Stimulated activated naive CD8-positive, alpha-beta T cell treated with anti-CD3 and anti-CD28 coated beads, Interleukin-15, amount 100 ng/mL, for 72 hours (primary cell): ENCODE measurements around the gene TEC.
A peak's percentile ranks its signal among the peaks of the same experiment; 100 is the strongest.
"Not testable (repeated sequence)": the region's sequence is repeated elsewhere in the genome, so short reads cannot be mapped to it uniquely, and the experiment has no call there.

ENCODE experiments used
- ATAC-seq: fragments of 150-1000 bp; cut with Tn5 transposase; 2 replicates; pipeline ENCODE4 v1.10.0; 2021; ENCODE audit warnings: mild to moderate bottlenecking, moderate library complexity
- DNase-seq, 2 donors: peaks; one replicate each; pipeline ENCODE4 v3.0.0; 2021 to 2022
- H3K27ac Mint-ChIP-seq, 2 donors: one replicate each; pipeline ENCODE4 v1.8.0; 2022; ENCODE audit warnings: mild to moderate bottlenecking in 2 of 2, mixed read lengths in 2 of 2, moderate library complexity in 2 of 2
- H3K27me3 Mint-ChIP-seq: one replicate; pipeline ENCODE4 v1.8.0; 2022; ENCODE audit warnings: mixed read lengths
- H3K4me1 Mint-ChIP-seq: one replicate; pipeline ENCODE4 v1.8.0; 2022; ENCODE audit warnings: mild to moderate bottlenecking, mixed read lengths
- H3K4me3 Mint-ChIP-seq, 2 donors: one replicate each; pipeline ENCODE4 v1.8.0; 2022; ENCODE audit warnings: mild to moderate bottlenecking in 2 of 2, mixed read lengths in 2 of 2, moderate library complexity in 1 of 2
- H3K9me3 Mint-ChIP-seq, 2 donors: one replicate each; pipeline ENCODE4 v1.8.0; 2022; ENCODE audit warnings: mixed read lengths in 2 of 2

Gene TEC

GRCh38 chr4:48285640-48286039 is 16.0 kb upstream of the TEC start:
- DNase-seq, H3K27ac Mint-ChIP-seq, H3K4me1 Mint-ChIP-seq, H3K4me3 Mint-ChIP-seq, ATAC-seq: not testable (repeated sequence)
- peaks cover 21 to 46% of the 10 kb centered on the region in 2 donors for H3K9me3 Mint-ChIP-seq
- H3K27me3 Mint-ChIP-seq, result peaks cover 29% of the 10 kb centered on the region

- H3K9me3 Mint-ChIP-seq, result peaks cover 0 to 4% of the 10 kb centered on the region in 2 donors
- peaks cover 11% of the 10 kb centered on the region for H3K27me3 Mint-ChIP-seq
- ATAC-seq (no peak), DNase-seq (no peak)
- H3K4me1 Mint-ChIP-seq, result peaks cover 24% of the 10 kb centered on the region
- H3K4me3 Mint-ChIP-seq, result no peak overlapping the region
- H3K27ac Mint-ChIP-seq, result no peak overlapping the region
Measured at GRCh38 chr4:48275686-48276085, 6.0 kb upstream of the TEC start.

GRCh38 chr4:48275247-48275646 is 5.6 kb upstream of the TEC start:
- no peak overlapping the region for H3K27ac Mint-ChIP-seq
- no peak overlapping the region for H3K4me3 Mint-ChIP-seq

GRCh38 chr4:48271626-48272025 is 2.0 kb upstream of the TEC start:
- no peak overlapping the region for H3K27ac Mint-ChIP-seq
- no peak overlapping the region for H3K4me3 Mint-ChIP-seq
- no peaks in the 10 kb centered on the region for H3K9me3 Mint-ChIP-seq
- no peak for ATAC-seq
- H3K4me1 Mint-ChIP-seq, result peaks cover 40% of the 10 kb centered on the region
- no peaks in the 10 kb centered on the region for H3K27me3 Mint-ChIP-seq
- DNase-seq, result no peak

More at GRCh38 chr4:48275247-48275646, 5.6 kb upstream of the TEC start:
- DNase-seq (no peak), ATAC-seq (peak; percentile 55)
- Mint-ChIP-seq H3K4me1 (peaks cover 29% of the 10 kb centered on the region), H3K27me3 (peaks cover 7% of the 10 kb centered on the region), H3K9me3 (peaks cover 0 to under 1% of the 10 kb centered on the region in 2 donors)

GRCh38 chr4:48270951-48271473 is 1.4 kb upstream of the TEC start:
- Mint-ChIP-seq H3K9me3 (no peaks in the 10 kb centered on the region), H3K4me1 (peaks cover 35% of the 10 kb centered on the region), H3K27me3 (no peaks in the 10 kb centered on the region), H3K27ac (no peak overlapping the region), H3K4me3 (peak overlapping the region in 1 of 2 donors; percentile 90)
- no peak for ATAC-seq
- no peak for DNase-seq

GRCh38 chr4:48270523-48270897 is 872 bp upstream of the TEC start:
- Mint-ChIP-seq H3K4me1 (peaks cover 35% of the 10 kb centered on the region), H3K27ac (no peak overlapping the region), H3K27me3 (no peaks in the 10 kb centered on the region), H3K9me3 (no peaks in the 10 kb centered on the region), H3K4me3 (peak overlapping the region; percentile 90 to 98)
- no peak for DNase-seq
- ATAC-seq, result no peak

GRCh38 chr4:48269861-48270522 is 354 bp upstream of the TEC start:
- peak; percentile 94 for ATAC-seq
- Mint-ChIP-seq H3K4me3 (peak overlapping the region; percentile 90 to 98), H3K4me1 (peaks cover 35% of the 10 kb centered on the region), H3K27ac (peak overlapping the region in 1 of 2 donors; percentile 76), H3K27me3 (no peaks in the 10 kb centered on the region), H3K9me3 (no peaks in the 10 kb centered on the region)
- peak; percentile 86 to 87 for DNase-seq

GRCh38 chr4:48267574-48267973 is 2.1 kb downstream of the TEC start:
- no peak overlapping the region for H3K27ac Mint-ChIP-seq
- H3K9me3 Mint-ChIP-seq, result no peaks in the 10 kb centered on the region
- no peak for DNase-seq
- ATAC-seq, result no peak
- H3K4me1 Mint-ChIP-seq, result peaks cover 30% of the 10 kb centered on the region
- no peak overlapping the region for H3K4me3 Mint-ChIP-seq
- no peaks in the 10 kb centered on the region for H3K27me3 Mint-ChIP-seq

GRCh38 chr4:48266781-48267180 is 2.9 kb downstream of the TEC start:
- H3K9me3 Mint-ChIP-seq, result no peaks in the 10 kb centered on the region
- ATAC-seq, result no peak
- H3K27ac Mint-ChIP-seq, result no peak overlapping the region
- H3K27me3 Mint-ChIP-seq, result no peaks in the 10 kb centered on the region
- peaks cover 30% of the 10 kb centered on the region for H3K4me1 Mint-ChIP-seq
- H3K4me3 Mint-ChIP-seq, result no peak overlapping the region
- no peak for DNase-seq

GRCh38 chr4:48262926-48263325 is 6.7 kb downstream of the TEC start:
- no peak overlapping the region for H3K27ac Mint-ChIP-seq
- no peaks in the 10 kb centered on the region for H3K9me3 Mint-ChIP-seq
- no peak for DNase-seq
- peaks cover 34% of the 10 kb centered on the region for H3K4me1 Mint-ChIP-seq
- ATAC-seq, result no peak
- H3K4me3 Mint-ChIP-seq, result no peak overlapping the region
- H3K27me3 Mint-ChIP-seq, result no peaks in the 10 kb centered on the region

GRCh38 chr4:48262484-48262883 is 7.2 kb downstream of the TEC start:
- peaks cover 29% of the 10 kb centered on the region for H3K4me1 Mint-ChIP-seq

GRCh38 chr4:48261281-48261680 is 8.4 kb downstream of the TEC start:
- Mint-ChIP-seq H3K27me3 (no peaks in the 10 kb centered on the region), H3K4me3 (peak overlapping the region in 1 of 2 donors; percentile 7), H3K27ac (no peak overlapping the region), H3K9me3 (no peaks in the 10 kb centered on the region), H3K4me1 (peaks cover 27% of the 10 kb centered on the region)
- no peak for DNase-seq
- no peak for ATAC-seq

More at GRCh38 chr4:48262484-48262883, 7.2 kb downstream of the TEC start:
- H3K9me3 Mint-ChIP-seq, result no peaks in the 10 kb centered on the region
- no peak for ATAC-seq
- no peak overlapping the region for H3K4me3 Mint-ChIP-seq
- no peaks in the 10 kb centered on the region for H3K27me3 Mint-ChIP-seq
- no peak overlapping the region for H3K27ac Mint-ChIP-seq
- DNase-seq, result no peak

GRCh38 chr4:48259748-48260147 is 9.9 kb downstream of the TEC start:
- H3K27me3 Mint-ChIP-seq, result no peaks in the 10 kb centered on the region
- no peak for ATAC-seq
- no peaks in the 10 kb centered on the region for H3K9me3 Mint-ChIP-seq
- DNase-seq, result no peak
- no peak overlapping the region for H3K4me3 Mint-ChIP-seq
- H3K4me1 Mint-ChIP-seq, result peaks cover 27% of the 10 kb centered on the region
- H3K27ac Mint-ChIP-seq, result no peak overlapping the region

- Mint-ChIP-seq H3K4me1 (peaks cover 27% of the 10 kb centered on the region), H3K27me3 (no peaks in the 10 kb centered on the region), H3K27ac (no peak overlapping the region), H3K4me3 (no peak overlapping the region), H3K9me3 (no peaks in the 10 kb centered on the region)
- ATAC-seq (no peak), DNase-seq (no peak)
Measured at GRCh38 chr4:48258845-48259397, 10.7 kb downstream of the TEC start.

GRCh38 chr4:48255959-48256342 is 13.7 kb downstream of the TEC start:
- ATAC-seq (no peak), DNase-seq (no peak)
- Mint-ChIP-seq H3K4me1 (peaks cover 20% of the 10 kb centered on the region), H3K4me3 (no peak overlapping the region), H3K9me3 (no peaks in the 10 kb centered on the region), H3K27ac (no peak overlapping the region), H3K27me3 (no peaks in the 10 kb centered on the region)

- DNase-seq, result no peak
- Mint-ChIP-seq H3K27me3 (no peaks in the 10 kb centered on the region), H3K9me3 (no peaks in the 10 kb centered on the region), H3K4me3 (no peak overlapping the region), H3K4me1 (peaks cover 15% of the 10 kb centered on the region), H3K27ac (no peak overlapping the region)
- ATAC-seq, result no peak
Measured at GRCh38 chr4:48255072-48255958, 14.3 kb downstream of the TEC start.
